WTC11 (cell line): ENCODE measurements around the gene GPR151. TPM values are rescaled to one million over a fixed set of nuclear protein-coding genes. Genes with fewer than 3 reads are reported as not detected.

Experiments used
- ATAC-seq: fragments of 200-7000 bp; cut with Tn5 transposase; 2 replicates; pipeline ENCODE4 v1.10.0; 2021; ENCODE audit warnings: mild to moderate bottlenecking, moderate library complexity
- CTCF ChIA-PET: fragments of 300-600 bp; sonication (Branson Sonifier 250); formaldehyde crosslinking; loops from one replicate; lab custom pipeline; 2021; ENCODE audit warnings: antibody characterized with exemption; lab: Charles Lee
- POLR2A ChIA-PET: fragments of 350-600 bp; sonication (Branson Sonifier 250); formaldehyde crosslinking; loops from one replicate; lab custom pipeline; 2021; ENCODE audit warnings: antibody characterized with exemption; lab: Charles Lee
- DNase-seq: peaks from one replicate; pipeline ENCODE4 v3.0.0; 2021; ENCODE audit warnings: low spot score
- H3K27ac Mint-ChIP-seq: 2 replicates; pipeline ENCODE4 v1.8.0; 2021; ENCODE audit warnings: mixed read lengths
- H3K27me3 Mint-ChIP-seq: 2 replicates; pipeline ENCODE4 v1.8.0; 2021; ENCODE audit warnings: low read depth, mild to moderate bottlenecking, moderate library complexity, mixed read lengths
- H3K36me3 Mint-ChIP-seq: 2 replicates; pipeline ENCODE4 v1.8.0; 2021; ENCODE audit warnings: mixed read lengths
- H3K4me1 Mint-ChIP-seq: 2 replicates; pipeline ENCODE4 v1.8.0; 2022; ENCODE audit warnings: mixed read lengths
- H3K4me3 Mint-ChIP-seq: 2 replicates; pipeline ENCODE4 v1.8.0; 2021; ENCODE audit warnings: mild to moderate bottlenecking, moderate library complexity, mixed read lengths
- H3K9me3 Mint-ChIP-seq: 2 replicates; pipeline ENCODE4 v1.8.0; 2021; ENCODE audit warnings: mixed read lengths
- ARID4B ChIP-seq: sonication (generic); formaldehyde crosslinking; IDR thresholded peaks from 2 replicates; pipeline ENCODE4 v1.8.0; 2023; ENCODE audit warnings: missing genetic modification reagents, mild to moderate bottlenecking, borderline replicate concordance
- ATF3 ChIP-seq: sonication (generic); formaldehyde crosslinking; conservative IDR thresholded peaks from 2 replicates; pipeline ENCODE4 v1.8.1; 2022; ENCODE audit warnings: mild to moderate bottlenecking, missing genetic modification reagents
- ELF4 ChIP-seq: sonication (generic); formaldehyde crosslinking; IDR thresholded peaks from 2 replicates; pipeline ENCODE4 v1.8.1; 2022; ENCODE audit warnings: low read depth, mild to moderate bottlenecking, moderate library complexity, missing genetic modification reagents
- FOXP1 ChIP-seq: sonication (generic); formaldehyde crosslinking; IDR thresholded peaks from 2 replicates; pipeline ENCODE4 v1.8.0; 2022; ENCODE audit warnings: missing genetic modification reagents, mild to moderate bottlenecking, moderate library complexity, borderline replicate concordance
- IRF2 ChIP-seq: sonication (generic); formaldehyde crosslinking; IDR thresholded peaks from 2 replicates; pipeline ENCODE4 v1.8.0; 2022; ENCODE audit warnings: low read depth, missing genetic modification reagents, borderline replicate concordance
- JAZF1 ChIP-seq: fragments of 250-450 bp; sonication (Bioruptor Pico); IDR thresholded peaks from 2 replicates; pipeline ENCODE4 v1.9.0; 2021; ENCODE audit warnings: moderate library complexity, mild to moderate bottlenecking, inconsistent platforms
- MLX ChIP-seq: sonication (generic); formaldehyde crosslinking; IDR thresholded peaks from 2 replicates; pipeline ENCODE4 v1.8.1; 2023; ENCODE audit warnings: mild to moderate bottlenecking, missing genetic modification reagents, moderate library complexity
- MXD4 ChIP-seq: fragments of 250-450 bp; sonication (Bioruptor Pico); IDR thresholded peaks from 2 replicates; pipeline ENCODE4 v1.8.0; 2021; ENCODE audit warnings: mild to moderate bottlenecking, moderate library complexity, borderline replicate concordance
- NFATC4 ChIP-seq: fragments of 250-450 bp; sonication (Bioruptor Pico); IDR thresholded peaks from 2 replicates; pipeline ENCODE4 v1.9.0; 2021; ENCODE audit warnings: mild to moderate bottlenecking
- NR2C2 ChIP-seq: sonication (generic); formaldehyde crosslinking; IDR thresholded peaks from 2 replicates; pipeline ENCODE4 v1.8.0; 2022; ENCODE audit warnings: mild to moderate bottlenecking, missing genetic modification reagents
- PREB ChIP-seq: sonication (generic); formaldehyde crosslinking; IDR thresholded peaks from 2 replicates; pipeline ENCODE4 v1.8.1; 2022; ENCODE audit warnings: mild to moderate bottlenecking, missing genetic modification reagents, moderate library complexity, borderline replicate concordance
- STAT6 ChIP-seq: sonication (generic); formaldehyde crosslinking; conservative IDR thresholded peaks from 2 replicates; pipeline ENCODE4 v1.8.1; 2023; ENCODE audit warnings: mild to moderate bottlenecking, low read depth, missing genetic modification reagents, moderate library complexity
- TP53 ChIP-seq: sonication (generic); formaldehyde crosslinking; IDR thresholded peaks from 2 replicates; pipeline ENCODE4 v1.8.1; 2023; ENCODE audit warnings: mild to moderate bottlenecking, missing genetic modification reagents
- ZBTB21 ChIP-seq: sonication (generic); formaldehyde crosslinking; IDR thresholded peaks from 2 replicates; pipeline ENCODE4 v1.8.1; 2023; ENCODE audit warnings: mild to moderate bottlenecking, missing genetic modification reagents, borderline replicate concordance
- ZBTB43 ChIP-seq: sonication (generic); formaldehyde crosslinking; IDR thresholded peaks from 2 replicates; pipeline ENCODE4 v1.8.1; 2023; ENCODE audit warnings: mild to moderate bottlenecking, missing genetic modification reagents
- ZNF263 ChIP-seq: sonication (generic); formaldehyde crosslinking; IDR thresholded peaks from 2 replicates; pipeline ENCODE4 v1.8.1; 2022; ENCODE audit warnings: low read depth, mild to moderate bottlenecking, moderate library complexity, missing genetic modification reagents
- ZNF317 ChIP-seq: sonication (generic); formaldehyde crosslinking; IDR thresholded peaks from 2 replicates; pipeline ENCODE4 v1.8.1; 2023; ENCODE audit warnings: low read depth, mild to moderate bottlenecking, moderate library complexity, missing genetic modification reagents, borderline replicate concordance
- ZNF423 ChIP-seq: fragments of 250-450 bp; sonication (Bioruptor Pico); IDR thresholded peaks from 2 replicates; pipeline ENCODE4 v2.1.2; 2022; ENCODE audit warnings: mild to moderate bottlenecking, moderate library complexity
- ZSCAN18 ChIP-seq: fragments of 250-450 bp; sonication (Bioruptor Pico); IDR thresholded peaks from 2 replicates; pipeline ENCODE4 v2.1.2; 2022; ENCODE audit warnings: mild to moderate bottlenecking, moderate library complexity
- total RNA-seq: library from RNA; stranded (reverse); gene quantifications from 3 replicates; pipeline ENCODE4 v1.2.3, GENCODE V29; 2021

GPR151 gene
- total RNA-seq, 1 experiment from 2014 or later, result not detected

- Mint-ChIP-seq H3K27ac (no peak overlapping the region), H3K36me3 (no peaks in the 10 kb centered on the region), H3K4me1 (peaks cover 2% of the 10 kb centered on the region), H3K4me3 (no peak overlapping the region), H3K27me3 (no peaks in the 10 kb centered on the region), H3K9me3 (no peaks in the 10 kb centered on the region)
- ATAC-seq (no peak), DNase-seq (no peak)
- ChIA-PET POLR2A (no interaction called here), CTCF (interaction anchor here (0.9 to 2.1 kb wide), 6 partner anchors 10 to 667 kb away, joined by 3 to 23 read pairs (median 6); no protein-coding TSS in a partner anchor)
- TF ChIP-seq TP53 (CRISPR knock-in tag), result no peak
- no peak for TF ChIP-seq ATF3 (CRISPR knock-in tag)
- no peak for TF ChIP-seq ARID4B (CRISPR knock-in tag)
- TF ChIP-seq NFATC4 (CRISPR knock-in tag), result no peak
- no peak for TF ChIP-seq ZNF263
- no peak for TF ChIP-seq JAZF1 (CRISPR knock-in tag)
- no peak for TF ChIP-seq IRF2 (CRISPR knock-in tag)
- TF ChIP-seq PREB (CRISPR knock-in tag), result no peak
- TF ChIP-seq ELF4 (CRISPR knock-in tag), result no peak
- TF ChIP-seq ZNF423 (CRISPR knock-in tag), result no peak
- no peak for TF ChIP-seq MLX (CRISPR knock-in tag)
- no peak for TF ChIP-seq ZBTB21 (CRISPR knock-in tag)
- TF ChIP-seq NR2C2 (CRISPR knock-in tag), result no peak
- no peak for TF ChIP-seq ZSCAN18 (CRISPR knock-in tag)
- TF ChIP-seq FOXP1 (CRISPR knock-in tag), result no peak
- no peak for TF ChIP-seq MXD4
- no peak for TF ChIP-seq ZNF317 (CRISPR knock-in tag)
- TF ChIP-seq STAT6 (CRISPR knock-in tag), result no peak
- TF ChIP-seq ZBTB43 (CRISPR knock-in tag), result no peak
Observed at GRCh38 chr5:146521403-146522106, 5.6 kb upstream of the GPR151 start.
